ENCODE data around the gene KPNA1.
"Not testable (repeated sequence)": the region's sequence is repeated elsewhere in the genome, so short reads cannot be mapped to it uniquely, and the experiment has no call there.

DNA sequence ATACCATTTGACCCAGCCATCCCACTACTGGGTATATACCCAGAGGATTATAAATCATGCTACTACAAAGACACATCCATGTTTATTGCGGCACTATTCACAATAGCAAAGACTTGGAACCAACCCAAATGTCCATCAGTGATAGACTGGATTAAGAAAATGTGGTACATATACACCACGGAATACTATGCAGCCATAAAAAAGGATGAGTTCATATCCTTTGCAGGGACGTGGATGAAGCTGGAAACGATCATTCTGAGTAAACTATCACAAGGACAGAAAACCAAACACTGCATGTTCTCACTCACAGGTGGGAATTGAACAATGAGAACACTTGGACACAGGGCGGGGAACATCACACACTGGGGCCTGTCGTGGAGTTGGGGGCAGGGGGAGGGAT lies 66.5 kb downstream of the KPNA1 start:
- TF ChIP-seq, protein P1, sequence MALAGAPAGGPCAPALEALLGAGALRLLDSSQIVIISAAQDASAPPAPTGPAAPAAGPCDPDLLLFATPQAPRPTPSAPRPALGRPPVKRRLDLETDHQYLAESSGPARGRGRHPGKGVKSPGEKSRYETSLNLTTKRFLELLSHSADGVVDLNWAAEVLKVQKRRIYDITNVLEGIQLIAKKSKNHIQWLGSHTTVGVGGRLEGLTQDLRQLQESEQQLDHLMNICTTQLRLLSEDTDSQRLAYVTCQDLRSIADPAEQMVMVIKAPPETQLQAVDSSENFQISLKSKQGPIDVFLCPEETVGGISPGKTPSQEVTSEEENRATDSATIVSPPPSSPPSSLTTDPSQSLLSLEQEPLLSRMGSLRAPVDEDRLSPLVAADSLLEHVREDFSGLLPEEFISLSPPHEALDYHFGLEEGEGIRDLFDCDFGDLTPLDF (CRISPR knock-in tag; IDR thresholded peaks at IDR 0.05), result not testable (repeated sequence)
- TF ChIP-seq, protein P2, sequence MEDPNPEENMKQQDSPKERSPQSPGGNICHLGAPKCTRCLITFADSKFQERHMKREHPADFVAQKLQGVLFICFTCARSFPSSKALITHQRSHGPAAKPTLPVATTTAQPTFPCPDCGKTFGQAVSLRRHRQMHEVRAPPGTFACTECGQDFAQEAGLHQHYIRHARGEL (CRISPR knock-in tag; IDR thresholded peaks at IDR 0.05), result not testable (repeated sequence)
- TF ChIP-seq ZNF263 (CRISPR knock-in tag; IDR thresholded peaks at IDR 0.05), result not testable (repeated sequence)

Data from HepG2 (cell line).